Mesothelial cell of epicardium (in vitro differentiated cells): ENCODE data around the gene PGBD4. TPM values are rescaled to one million over a fixed set of nuclear protein-coding genes. Genes with fewer than 3 reads are reported as not detected.
"Not testable (repeated sequence)": the region's sequence is repeated elsewhere in the genome, so short reads cannot be mapped to it uniquely, and the experiment has no call there.

ENCODE experiments used
- DNase-seq, 2 experiments: peaks; one replicate each; pipeline ENCODE4 v3.0.0; 2021; ENCODE audit warnings: low spot score in 2 of 2; ENCODE audit not compliant: unreplicated experiment in 2 of 2
- H3K27ac Mint-ChIP-seq: 2 replicates; pipeline ENCODE4 v1.8.0; 2021; ENCODE audit warnings: mixed read lengths
- H3K27me3 Mint-ChIP-seq: 2 replicates; pipeline ENCODE4 v1.8.0; 2021; ENCODE audit warnings: low read depth, mixed read lengths
- H3K36me3 Mint-ChIP-seq: 2 replicates; pipeline ENCODE4 v1.8.0; 2021; ENCODE audit warnings: mixed read lengths
- H3K4me1 Mint-ChIP-seq: 2 replicates; pipeline ENCODE4 v1.8.0; 2021; ENCODE audit warnings: mixed read lengths
- H3K4me3 Mint-ChIP-seq: 2 replicates; pipeline ENCODE4 v1.8.0; 2021; ENCODE audit warnings: mild to moderate bottlenecking, moderate library complexity, mixed read lengths
- H3K9me3 Mint-ChIP-seq: 2 replicates; pipeline ENCODE4 v1.8.0; 2021; ENCODE audit warnings: mixed read lengths
- total RNA-seq: library from RNA; stranded (reverse); gene quantifications from 3 replicates; pipeline ENCODE4 v1.2.1, GENCODE V29; 2021
- TF ChIP-seq, protein P1 (sequence below): fragments of 200-600 bp; sonication (generic); IDR thresholded peaks from one replicate; pipeline ENCODE4 v1.5.0; 2021; ENCODE audit warnings: antibody characterized with exemption; ENCODE audit not compliant: unreplicated experiment

Gene PGBD4
- total RNA-seq, 1 donor from 2014 or later: 1.5 TPM

DNA sequence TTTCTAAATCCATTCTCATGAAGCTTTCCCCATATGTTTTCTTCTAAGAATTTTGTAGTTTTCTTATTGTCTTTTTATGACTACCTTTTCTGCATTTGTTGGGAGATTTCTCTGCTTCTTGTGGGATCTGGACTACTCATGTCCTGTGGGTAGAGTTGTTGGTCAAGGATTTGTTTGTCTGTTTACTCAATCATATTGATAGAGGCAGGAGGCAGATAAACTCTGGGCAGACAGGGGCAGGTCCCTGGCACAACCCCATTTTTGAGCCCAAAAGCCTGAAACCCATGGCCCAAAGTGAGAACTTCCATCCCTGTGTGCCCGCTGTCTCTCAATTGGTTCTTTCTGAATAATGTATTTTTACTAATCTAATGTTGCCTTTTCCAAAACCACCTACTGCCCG is 12.3 kb downstream of the PGBD4 start:
- no peaks in the 10 kb centered on the region for H3K36me3 Mint-ChIP-seq
- H3K27me3 Mint-ChIP-seq: no peaks in the 10 kb centered on the region
- no peaks in the 10 kb centered on the region for H3K9me3 Mint-ChIP-seq
- DNase-seq: no peak
- H3K4me1 Mint-ChIP-seq: peaks cover 3% of the 10 kb centered on the region
- no peak overlapping the region for H3K4me3 Mint-ChIP-seq
- TF ChIP-seq, protein P1, sequence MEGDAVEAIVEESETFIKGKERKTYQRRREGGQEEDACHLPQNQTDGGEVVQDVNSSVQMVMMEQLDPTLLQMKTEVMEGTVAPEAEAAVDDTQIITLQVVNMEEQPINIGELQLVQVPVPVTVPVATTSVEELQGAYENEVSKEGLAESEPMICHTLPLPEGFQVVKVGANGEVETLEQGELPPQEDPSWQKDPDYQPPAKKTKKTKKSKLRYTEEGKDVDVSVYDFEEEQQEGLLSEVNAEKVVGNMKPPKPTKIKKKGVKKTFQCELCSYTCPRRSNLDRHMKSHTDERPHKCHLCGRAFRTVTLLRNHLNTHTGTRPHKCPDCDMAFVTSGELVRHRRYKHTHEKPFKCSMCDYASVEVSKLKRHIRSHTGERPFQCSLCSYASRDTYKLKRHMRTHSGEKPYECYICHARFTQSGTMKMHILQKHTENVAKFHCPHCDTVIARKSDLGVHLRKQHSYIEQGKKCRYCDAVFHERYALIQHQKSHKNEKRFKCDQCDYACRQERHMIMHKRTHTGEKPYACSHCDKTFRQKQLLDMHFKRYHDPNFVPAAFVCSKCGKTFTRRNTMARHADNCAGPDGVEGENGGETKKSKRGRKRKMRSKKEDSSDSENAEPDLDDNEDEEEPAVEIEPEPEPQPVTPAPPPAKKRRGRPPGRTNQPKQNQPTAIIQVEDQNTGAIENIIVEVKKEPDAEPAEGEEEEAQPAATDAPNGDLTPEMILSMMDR: no peak
- H3K27ac Mint-ChIP-seq: no peak overlapping the region

DNA sequence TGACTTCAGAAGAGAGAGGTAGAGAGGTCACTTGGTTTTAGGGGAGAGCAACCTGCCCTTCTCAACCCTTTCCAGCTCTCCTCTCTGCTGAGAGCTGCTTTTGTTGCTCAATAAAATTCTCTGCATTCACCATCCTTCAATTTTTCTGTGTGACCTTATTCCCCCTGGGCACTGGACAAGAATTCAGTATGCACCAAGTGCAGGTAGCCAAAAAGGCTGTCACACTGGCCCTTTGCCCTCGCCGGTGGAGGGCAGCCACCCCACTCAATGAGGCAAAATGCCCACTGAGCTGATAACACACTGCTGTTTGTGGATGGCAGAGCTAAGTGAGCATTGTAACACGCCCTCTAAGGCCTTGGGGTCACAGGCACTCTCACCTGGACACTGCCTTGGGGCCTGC is 12.9 kb downstream of the PGBD4 start:
- Mint-ChIP-seq H3K27me3 (no peaks in the 10 kb centered on the region), H3K36me3 (no peaks in the 10 kb centered on the region), H3K4me1 (peaks cover 3% of the 10 kb centered on the region), H3K9me3 (no peaks in the 10 kb centered on the region), H3K27ac (no peak overlapping the region), H3K4me3 (no peak overlapping the region)
- TF ChIP-seq, protein P1: no peak
- no peak for DNase-seq

GRCh38 chr15:34116620-34117019 is 14.7 kb downstream of the PGBD4 start:
- H3K4me3 Mint-ChIP-seq: no peak overlapping the region
- no peak for DNase-seq
- H3K9me3 Mint-ChIP-seq: peaks cover 9% of the 10 kb centered on the region
- H3K27ac Mint-ChIP-seq: no peak overlapping the region
- no peaks in the 10 kb centered on the region for H3K27me3 Mint-ChIP-seq
- TF ChIP-seq, protein P1: no peak
- H3K36me3 Mint-ChIP-seq: no peaks in the 10 kb centered on the region
- peaks cover 2% of the 10 kb centered on the region for H3K4me1 Mint-ChIP-seq

DNA sequence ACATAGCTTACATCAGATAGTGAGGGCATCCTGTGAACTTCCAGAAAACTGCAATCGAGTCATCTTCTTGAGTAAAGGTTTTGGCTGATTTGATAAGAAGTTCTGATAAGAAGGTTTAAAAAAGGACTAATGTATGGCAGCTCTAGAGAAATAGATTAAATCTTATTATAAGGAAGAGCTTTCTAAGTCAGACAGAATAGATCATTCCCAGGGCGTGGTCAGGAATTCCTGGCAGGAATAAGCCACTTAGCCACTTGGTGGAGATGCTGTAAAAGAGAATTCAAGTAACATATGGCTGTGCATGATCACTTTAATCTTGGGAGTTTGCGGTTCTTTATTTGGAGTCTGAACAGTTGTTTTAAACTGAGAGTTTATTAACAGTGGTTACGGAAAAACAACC is 17.4 kb downstream of the PGBD4 start:
- Mint-ChIP-seq H3K27ac (no peak overlapping the region), H3K4me3 (no peak overlapping the region), H3K4me1 (peaks cover 8% of the 10 kb centered on the region), H3K36me3 (no peaks in the 10 kb centered on the region), H3K27me3 (no peaks in the 10 kb centered on the region), H3K9me3 (peaks cover 15% of the 10 kb centered on the region)
- DNase-seq: no peak
- TF ChIP-seq, protein P1: no peak

DNA sequence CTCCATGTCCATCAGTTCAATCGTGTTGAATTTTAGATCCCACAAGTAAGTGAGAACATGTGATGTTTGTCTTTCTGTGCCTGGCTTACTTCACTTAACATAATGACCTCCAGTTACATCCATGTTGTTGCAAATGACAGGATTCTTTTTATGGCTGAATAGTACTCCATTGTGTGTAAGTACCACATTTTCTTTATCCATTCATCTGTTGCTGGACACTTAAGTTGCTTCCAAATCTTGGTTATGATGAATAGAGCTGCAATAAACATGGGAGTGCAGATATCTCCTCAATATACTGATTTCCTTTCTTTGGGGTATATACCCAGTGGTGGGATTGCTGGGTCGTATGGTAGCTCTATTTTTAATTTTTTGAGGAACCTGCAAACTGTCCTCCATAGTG is 18.5 kb downstream of the PGBD4 start:
- not testable (repeated sequence) for H3K27ac Mint-ChIP-seq, DNase-seq, H3K4me3 Mint-ChIP-seq, H3K36me3 Mint-ChIP-seq, H3K4me1 Mint-ChIP-seq, H3K27me3 Mint-ChIP-seq
- peaks cover 15% of the 10 kb centered on the region for H3K9me3 Mint-ChIP-seq

- not testable (repeated sequence) for H3K4me1 Mint-ChIP-seq, H3K27ac Mint-ChIP-seq, DNase-seq, H3K27me3 Mint-ChIP-seq, H3K36me3 Mint-ChIP-seq, H3K4me3 Mint-ChIP-seq
- H3K9me3 Mint-ChIP-seq: peaks cover 15% of the 10 kb centered on the region
Measured at GRCh38 chr15:34121786-34122185, 19.9 kb downstream of the PGBD4 start.

GRCh38 chr15:34122771-34123183 is 20.9 kb downstream of the PGBD4 start:
- Mint-ChIP-seq H3K4me3 (no peak overlapping the region), H3K4me1 (peaks cover 6% of the 10 kb centered on the region), H3K27me3 (no peaks in the 10 kb centered on the region), H3K36me3 (no peaks in the 10 kb centered on the region), H3K9me3 (peaks cover 20% of the 10 kb centered on the region), H3K27ac (no peak overlapping the region)
- TF ChIP-seq, protein P1: no peak
- no peak for DNase-seq
